ENCODE results near the gene KRT71.

The KRT71 gene

DNA sequence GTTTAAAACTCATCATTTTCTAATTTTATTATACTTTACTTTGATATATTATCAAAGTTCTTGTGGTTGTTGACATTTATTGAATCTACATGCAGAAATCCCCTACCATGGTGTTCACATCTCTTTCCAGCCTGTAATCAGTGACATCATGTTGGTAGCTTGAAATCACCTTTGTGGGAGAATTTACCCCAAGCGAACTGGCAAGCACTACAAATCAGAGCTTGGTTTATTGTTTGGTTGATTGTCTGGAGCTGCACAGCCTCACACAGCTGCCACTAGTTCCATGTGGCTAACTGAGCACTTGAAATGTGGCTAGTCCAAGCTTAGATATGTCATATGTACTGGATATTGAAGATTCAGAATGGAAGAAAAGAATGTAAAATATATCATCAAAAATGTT is 17.4 kb downstream of the KRT71 start:
- DNase-seq = no peak

DNA sequence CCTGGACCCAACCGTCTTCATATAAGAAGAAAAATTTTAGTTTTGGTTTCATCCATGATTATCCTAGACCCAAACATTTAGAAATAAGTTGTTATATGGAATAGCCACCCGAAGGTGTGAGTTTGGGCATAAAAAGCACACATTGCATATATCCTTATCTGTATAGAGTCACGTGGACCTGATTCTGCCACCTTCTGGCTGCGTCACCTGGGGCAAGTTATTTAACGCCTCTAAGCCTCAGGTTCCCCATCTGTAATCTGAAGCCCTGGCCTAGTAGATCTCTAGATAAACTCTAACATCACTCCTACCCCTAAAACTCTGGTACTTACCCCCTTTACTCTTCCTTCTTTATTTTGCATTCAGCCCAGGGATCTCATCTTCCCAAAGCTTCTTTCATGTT is 18.5 kb downstream of the KRT71 start:
- no peak for DNase-seq

DNA sequence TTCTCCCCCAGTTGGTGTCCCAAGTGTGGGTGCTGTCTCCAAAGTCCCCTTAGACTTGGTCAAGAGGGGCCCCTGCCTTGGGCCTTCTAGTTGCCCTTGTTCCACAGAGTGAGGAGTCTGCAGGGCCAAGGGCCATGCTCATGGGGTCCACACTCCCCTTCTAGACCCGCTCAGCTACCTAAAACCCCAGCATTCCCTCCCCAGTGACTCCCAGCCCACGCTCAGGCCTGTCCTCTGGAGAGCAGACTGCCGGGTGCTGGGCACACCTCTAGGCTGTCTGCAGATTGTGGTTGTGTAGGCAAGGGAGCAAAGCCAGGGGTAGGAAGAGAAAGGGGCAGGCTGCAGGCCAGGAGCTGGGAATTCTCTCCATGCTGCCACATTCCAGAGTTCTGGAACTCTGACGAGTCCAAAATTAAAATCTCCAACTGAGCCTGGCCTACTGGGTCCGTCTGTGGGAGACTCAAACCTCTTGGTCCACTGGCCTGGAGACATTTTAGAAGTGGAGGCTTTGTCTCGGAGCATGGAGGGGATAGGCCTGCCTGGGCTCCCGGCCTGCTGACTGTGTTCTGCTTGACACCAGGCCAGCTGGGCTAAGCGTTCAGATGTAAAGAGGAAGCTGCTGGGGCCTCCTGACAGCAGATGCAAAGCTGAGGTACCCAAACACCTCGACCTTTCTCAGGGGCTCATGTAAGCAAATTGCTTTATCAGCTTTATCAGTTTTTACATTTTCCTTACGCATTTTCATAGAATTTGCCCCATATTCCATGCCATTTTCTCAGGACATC is 19.1 kb downstream of the KRT71 start:
- DNase-seq = no peak

DNA sequence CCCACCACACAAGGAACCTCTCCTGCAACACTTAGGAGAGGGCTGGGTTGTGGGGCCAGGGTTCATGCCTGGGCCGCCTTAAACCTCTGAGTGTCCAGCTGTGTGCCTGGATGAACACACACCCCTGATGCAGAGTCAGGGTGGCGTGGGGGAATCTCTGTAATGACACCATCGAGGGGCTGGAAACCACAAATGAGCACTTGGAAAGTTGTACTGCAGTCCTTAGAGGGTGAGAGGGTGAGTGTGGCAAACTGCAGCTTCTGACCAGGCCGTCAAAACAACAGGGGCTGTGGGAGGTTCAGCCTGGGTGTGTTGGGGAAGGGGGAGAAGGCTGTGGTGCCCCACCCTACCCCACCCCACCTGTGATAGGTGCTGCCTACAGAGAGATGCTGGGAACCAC is 20.3 kb downstream of the KRT71 start:
- DNase-seq = no peak

DNA sequence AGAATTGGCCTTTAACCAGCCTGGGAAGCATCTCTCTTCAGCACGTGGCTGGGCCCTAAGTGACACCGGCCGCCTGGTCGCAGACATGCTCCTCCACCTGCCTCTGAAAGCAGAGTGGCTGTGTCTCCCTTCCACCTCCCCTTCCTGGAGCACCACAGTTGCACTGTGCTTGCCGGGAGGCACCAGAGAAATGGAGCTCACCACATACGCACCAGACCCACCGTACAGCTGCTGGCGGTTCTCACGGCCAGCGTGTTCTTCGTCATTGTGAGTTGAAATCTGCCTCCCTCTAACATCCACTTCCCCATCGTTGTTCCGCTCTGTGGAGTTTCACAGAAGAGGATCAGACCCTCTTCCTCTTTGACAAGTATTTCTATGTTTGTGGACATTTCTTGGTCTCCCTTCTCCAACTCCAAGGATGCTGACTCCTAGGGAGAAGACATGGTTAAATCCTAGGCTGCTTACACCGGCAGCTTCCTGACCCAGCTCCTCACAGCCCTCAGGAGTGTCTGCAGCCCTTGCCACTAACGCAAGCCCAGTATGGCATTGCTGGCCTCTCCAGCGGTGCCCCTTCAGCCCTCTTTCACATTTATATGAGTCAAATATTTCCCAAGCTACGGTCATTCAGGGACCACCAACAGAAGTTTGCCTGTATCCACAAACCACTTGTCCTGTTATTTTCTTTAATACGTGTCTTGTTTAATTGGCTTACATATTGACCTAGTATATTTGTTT is 21.2 kb downstream of the KRT71 start:
- DNase-seq = no peak

DNA sequence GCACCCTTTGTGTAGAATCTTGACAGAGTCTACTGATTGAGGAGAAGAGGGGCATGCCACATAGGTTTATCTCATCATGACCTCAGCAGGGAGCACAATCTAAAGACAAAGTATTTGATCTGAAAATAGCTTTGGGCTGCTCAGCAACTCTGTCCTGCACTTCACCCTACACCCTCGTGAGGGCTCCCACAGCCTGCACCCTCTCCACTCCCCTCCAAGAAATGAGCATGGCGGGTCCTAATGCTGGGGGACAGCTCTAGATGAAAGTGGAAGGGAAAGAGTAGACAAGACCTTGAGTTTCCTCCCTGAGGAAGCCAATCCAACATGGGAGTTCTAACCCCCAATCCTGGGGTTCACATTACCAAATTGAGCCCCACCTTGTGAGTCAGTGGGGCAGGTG is 22.0 kb downstream of the KRT71 start:
- no peak for DNase-seq

DNA sequence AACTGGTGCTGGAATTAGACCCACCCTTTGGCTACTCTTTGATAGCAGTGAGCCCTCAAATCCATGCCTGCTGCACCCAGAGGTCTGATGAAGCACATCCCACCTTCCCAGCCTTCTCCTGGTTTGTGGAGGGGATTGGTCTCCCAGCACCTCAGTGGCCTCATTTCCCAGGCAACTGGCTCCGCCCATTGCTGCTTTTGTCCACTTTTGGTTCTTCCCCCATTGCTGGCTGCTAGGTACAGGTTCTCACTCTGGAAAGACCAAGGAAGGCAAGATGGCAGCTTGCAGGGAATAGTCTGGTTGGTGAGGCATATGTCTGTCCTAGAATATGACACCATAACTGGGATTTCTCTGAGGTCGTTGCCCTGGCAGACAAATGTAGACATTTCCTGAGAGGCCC is 22.6 kb downstream of the KRT71 start:
- no peak for DNase-seq

DNA sequence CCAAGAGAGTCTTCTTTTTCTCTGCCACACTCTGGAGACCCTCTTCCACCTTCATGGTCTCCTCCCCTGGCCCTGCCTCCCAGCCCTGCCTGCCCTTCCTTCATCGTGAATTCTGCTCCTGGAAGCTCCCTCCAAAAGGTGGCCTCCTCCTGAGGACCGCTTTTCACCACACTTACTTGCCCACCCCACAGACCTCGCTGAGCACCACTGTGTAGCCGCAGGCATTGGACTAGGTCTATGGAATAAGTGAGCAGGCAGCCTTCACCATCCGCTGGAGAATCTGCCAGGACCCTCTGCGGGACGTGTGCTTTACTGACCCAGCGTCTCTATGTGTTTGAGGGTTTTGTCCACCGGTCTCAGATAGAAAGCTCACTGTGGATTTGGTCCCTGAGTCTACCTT is 23.1 kb downstream of the KRT71 start:
- no peak for DNase-seq

DNA sequence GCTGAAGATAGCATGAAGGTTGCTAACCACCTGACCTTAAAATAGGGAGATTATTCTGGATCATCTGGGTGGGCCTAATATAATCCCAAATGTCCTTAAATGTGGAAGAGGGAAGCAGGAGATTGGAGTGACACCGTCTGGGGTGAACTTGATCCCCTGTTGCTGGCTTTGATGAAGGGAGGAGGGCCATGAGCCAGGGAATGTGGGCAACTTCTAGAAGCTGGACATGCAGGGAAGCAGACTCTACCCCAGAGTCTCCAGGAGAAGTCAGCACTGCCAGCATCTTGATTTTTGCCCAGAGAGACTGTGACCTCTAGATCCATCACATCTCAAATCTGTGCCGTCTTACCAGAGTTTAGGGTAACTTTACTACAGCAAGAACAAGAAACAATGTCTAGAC is 23.5 kb downstream of the KRT71 start:
- no peak for DNase-seq

DNA sequence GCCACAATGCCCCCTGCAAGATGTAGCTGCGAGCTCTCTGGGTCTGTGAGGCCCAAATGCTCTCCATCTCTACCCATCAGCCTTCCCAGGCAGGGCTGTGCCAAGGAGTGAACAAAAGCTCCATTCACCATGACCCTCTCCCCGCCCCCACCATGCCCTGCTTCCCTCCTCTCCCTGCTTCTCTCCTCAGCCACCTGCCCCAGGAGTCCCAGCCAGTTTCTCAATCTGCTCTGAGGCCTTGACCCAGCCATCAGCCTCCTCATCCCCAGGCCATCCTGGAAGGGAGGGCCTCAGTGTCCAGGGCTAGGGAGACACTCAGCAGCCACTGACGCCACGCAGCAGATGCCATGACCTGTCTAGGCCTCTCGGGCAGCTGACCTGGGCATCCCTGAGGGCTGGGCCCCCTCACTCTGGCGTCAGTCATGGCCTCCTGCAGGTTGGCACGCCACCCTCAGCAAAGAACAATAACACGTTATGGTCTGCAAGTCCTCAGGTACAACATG is 24.3 kb downstream of the KRT71 start:
- DNase-seq = no peak

DNA sequence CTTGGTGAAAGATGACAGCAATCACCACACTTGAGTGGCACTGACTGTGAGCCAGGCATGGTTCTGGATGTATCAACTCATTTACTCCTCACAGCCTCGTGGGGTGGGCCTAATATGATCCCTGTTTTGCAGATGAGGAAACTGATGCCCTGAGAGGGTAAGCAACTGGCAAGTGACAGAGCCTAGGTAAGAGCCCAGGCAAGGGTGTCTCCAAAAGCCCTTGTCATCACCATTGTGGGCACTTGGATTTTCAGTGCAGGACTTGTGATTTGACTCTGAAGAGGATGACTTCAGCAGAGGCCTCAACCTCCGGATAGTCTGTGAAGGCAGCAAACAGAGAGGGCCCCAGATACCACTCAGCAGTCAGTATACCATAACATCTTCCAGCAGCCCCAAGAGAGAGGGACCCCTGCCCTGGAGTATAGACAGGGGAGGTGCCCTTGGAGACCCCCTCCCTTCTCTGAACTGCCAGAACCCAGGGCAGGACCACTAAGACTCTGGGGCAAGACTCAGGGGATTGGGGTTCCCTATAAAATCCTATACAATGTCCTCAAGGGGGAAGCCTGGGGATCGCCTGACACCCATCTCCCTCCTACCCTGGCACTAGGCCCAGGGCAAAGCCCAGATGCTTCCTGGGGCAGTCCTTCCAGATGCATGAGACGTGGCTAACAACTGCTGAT is 25.7 kb downstream of the KRT71 start:
- no peak for DNase-seq

DNA sequence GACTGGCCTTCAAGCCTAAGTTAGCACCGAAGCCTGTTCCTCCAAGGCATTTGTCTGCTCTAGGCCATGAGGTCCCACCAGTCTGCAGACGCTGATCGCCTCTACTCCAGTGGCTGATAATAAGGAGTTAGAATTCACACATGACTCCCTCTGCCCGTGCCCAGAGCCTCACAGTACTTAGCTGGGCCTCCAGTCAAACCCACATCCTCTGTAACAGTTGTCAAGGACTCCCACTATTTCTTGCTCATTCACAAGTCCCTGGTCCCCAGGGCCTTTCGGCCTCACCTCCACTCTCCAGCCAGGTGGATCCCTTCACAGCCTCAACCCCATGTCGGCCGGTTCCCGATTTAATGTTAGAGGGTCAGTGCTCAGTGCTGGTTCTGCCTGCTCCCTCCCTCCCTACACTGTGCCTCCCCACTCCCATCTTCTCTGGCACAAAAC is 26.4 kb downstream of the KRT71 start:
- no peak for DNase-seq

DNA sequence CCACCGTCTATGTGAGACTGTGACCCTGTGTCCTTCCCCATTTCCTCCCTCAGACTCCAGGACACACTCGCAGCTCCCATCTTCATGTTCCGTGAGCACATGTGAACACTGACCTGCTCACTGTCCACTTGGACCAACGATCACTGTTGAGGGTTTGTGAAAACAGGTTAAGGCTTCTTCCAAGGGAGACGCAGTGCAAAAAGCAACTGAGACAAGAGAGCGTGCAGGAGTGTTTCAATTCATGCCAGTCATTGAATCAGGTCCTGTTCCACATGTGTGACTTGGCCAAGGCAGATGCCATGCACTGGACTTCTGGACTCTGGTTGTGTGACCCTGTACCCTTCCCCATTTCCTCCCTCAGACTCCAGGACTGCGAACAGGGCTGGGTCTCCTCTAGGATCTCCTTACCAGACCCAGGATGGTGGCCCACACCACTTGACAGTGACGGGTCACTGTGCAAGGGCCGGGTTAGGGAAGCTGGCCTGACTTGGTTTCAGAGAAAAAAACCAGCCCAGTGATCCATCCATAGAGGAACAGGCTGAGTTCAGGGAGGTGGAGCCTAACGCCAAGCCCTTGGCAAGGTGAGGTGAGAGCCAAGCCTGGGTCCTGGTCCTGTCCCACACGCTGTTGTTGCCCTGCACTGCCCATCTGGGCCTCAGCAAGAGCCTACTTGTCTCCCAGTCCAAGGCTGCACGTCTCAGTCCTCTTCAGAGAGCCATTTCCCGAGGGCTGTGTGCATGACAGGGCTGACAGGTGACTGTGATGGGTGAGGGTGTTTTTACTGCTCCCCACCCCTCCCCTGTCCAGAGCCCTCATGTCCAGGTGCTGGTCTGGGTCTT is 27.1 kb downstream of the KRT71 start:
- DNase-seq = no peak

DNA sequence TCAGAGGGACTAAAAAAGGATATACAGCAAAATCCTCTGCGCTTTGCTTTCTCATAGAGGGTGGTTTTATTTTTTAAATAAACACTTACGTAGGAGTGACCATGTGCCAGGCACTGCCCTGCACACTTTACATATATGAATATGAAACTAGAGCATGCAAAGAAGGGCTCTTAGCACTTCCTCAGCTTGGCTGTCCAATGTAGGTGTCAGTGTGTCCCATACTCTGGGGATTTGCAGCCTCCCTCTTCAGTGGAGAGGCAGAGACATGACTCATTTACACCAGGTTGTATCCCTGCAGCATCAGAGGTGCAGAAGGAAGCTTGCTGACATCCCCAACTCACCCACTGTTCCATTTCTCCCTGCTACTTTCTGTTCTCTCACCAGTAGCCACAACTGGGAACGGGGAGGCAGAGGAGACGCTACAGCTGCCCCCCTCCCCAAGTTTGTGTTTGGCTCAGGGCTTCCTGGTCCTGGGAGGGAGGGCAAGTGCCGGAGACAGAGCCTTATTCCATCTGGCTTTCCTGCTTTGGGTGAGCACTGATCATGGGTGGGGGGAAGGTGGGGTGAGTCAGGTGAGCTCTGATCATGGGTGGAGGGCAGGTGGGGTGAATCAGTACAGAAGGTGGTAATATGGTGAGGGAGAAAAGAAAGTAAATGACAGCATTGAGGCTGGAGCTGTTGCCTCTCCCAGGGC is 27.9 kb downstream of the KRT71 start:
- DNase-seq = no peak

DNA sequence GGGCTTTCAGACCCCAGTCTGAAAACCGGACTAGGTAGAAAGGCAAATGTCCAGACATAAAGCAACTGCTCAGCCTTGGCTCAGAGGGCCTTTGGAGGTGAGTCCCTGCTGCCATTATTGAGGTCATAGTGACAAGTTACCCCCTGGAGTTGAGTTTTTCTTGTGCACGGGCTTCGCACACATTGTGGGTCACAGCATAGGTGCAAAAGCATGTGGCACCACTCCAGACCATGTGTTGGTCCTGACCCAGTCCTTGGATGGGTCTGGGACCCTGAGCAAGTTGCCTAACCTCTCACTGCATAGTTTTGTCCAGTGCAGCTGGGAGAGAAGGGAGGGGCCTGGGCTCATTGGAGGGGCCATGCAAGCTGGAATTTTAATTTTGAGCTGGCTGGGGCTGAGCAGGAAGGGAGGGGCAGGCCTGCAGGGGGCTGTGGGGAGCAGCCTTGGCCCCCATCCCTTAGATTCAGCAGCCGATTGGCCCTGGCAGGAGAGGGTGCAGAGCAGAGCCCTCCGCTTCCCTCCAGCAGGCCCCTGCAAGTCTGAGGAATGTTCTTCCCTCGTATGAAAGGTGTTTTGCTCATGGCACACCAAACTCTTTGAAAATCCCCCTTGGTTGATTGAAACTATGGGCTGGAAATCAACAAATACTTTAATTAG is 28.6 kb downstream of the KRT71 start:
- DNase-seq = no peak

DNA sequence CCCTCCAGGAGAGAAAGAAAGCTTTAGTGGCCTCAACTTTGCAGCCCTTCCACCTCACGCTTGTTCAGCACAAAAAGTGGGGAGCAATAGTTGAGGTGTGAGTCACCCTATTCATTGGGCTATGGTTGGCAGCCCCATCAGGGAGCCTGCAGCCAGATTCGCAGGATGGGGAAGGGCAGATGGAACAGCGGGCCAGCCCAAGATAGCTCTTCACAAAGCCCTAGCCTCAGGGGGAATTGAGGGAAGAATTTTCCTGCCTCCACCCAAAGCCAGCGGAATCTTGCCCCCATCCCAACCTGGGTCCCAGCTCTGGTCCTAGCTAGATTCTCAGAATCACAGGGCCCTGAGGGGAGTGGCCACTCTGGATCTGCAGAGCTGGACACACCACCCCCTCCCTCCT is 29.1 kb downstream of the KRT71 start:
- no peak for DNase-seq

DNA sequence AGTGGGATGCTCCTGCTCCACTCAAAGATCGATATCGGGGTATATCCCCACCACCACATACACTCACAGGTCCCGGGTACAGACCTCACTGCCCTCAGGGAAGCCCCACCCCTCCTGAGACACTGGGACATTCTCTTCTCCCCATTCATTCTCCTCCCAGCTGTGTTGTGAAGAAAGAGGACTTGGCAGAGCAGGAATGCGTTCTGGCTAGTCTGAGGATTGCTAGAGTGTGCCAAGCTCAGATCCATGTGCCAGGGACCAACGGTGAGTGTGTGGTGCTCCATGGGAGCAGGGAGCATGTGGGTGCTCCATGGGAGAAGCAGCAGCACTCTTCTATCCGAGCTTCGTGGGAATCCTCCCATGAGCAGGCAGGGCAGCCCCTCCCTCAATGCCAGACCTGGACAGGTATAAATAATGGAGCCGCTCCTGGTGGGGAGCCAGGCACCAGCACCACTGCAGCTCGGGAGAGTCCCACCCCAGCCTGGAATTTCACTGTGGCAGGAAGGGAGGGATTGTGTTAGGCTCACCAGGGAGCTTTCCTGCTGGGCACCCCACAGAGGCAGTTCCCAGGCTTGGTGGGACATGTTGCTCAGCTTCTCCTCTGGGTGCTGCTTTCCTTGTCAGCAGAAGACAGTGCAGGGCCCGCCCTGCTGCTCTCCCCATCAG is 30.5 kb downstream of the KRT71 start:
- DNase-seq = no peak

DNA sequence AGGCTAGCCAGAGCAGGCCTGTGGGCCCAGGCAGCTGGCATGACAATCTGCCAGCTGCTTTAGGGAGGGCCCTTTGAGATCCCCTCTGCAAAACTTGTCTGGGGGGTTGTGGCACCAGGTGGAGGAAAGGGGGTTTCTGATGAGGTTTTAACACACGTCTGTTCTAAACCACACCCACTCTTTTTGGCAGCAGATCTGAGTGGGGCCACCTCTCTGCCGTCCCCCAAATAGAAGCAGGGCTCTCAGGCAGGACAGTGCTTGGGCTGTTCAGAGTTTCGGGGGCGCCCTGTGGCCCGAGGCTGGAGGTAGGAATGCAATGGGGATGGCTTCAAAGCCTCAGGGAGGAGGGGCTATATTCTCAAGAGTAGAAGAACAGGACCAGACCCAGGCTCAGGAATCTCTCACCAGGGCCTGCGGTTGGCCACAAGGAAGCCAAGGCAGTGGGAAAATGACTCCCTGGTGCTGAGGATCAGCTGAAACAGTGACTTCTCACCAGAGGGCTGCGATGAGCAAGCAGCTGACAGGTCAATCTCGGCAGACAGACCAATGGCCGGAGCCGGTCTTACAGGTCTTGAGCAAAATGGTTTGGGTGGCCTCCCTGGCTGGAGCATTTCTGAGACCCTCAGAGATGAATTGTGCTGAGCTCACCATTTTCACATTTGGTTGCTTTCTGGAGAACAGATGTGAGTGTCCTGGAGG is 31.2 kb downstream of the KRT71 start:
- no peak for DNase-seq

DNA sequence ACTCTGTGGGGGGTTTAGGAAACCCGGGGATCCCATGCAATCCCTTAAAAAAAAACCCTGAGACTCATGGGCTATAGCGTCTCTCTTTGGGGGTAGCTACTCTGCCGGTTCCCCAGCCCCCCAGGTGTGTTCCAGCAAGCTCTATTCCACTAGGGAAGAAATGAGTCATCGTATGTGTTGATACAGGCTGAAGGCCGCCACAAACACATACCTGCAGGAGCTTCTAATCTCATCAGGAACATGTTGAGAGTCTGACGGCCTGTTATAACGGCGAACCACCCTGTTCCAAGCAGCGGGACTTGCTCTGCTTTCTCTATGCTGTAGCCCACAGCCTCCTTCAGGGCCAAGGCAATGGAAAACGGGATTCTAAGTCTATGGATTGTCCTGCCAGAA is 31.8 kb downstream of the KRT71 start:
- no peak for DNase-seq
